ENCODE data around the gene HLF. TPM values are rescaled to one million over a fixed set of nuclear protein-coding genes. Genes with fewer than 3 reads are reported as not detected.

HLF gene
- total and polyA plus RNA-seq, 2 donors (not counting 1 experiment from before 2014, with no cell fraction given), result 0.10 TPM; not detected in 1

DNA sequence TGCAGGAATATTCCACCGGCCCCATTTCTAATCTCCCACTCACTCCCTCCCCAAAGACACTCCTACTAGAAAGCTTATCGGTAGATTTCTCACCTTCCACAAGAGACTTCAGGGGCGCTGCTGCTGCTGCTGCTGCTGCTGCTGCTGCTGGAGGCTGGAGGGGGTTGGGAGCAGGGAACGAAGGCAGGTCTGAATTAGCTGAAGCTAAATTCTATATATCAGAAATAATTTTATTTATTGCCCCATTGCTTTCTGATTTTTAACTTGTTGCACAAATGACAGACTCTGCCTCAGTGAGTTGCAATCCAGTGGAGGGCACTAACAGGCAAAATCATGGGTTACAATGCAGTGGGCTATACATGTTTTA, 25.8 kb upstream of the HLF start:
- Histone ChIP-seq H3K9me3 (ENCODE audit: control extremely low read depth in 1 of 3, control insufficient read depth in 2 of 3, insufficient read depth in 1 of 3, low read length in 2 of 3) (peaks cover 0 to 4% (median 0%) of the 10 kb centered on the region in 3 donors), H3K36me3 (replicated peaks in 1 of 2; ENCODE audit: control extremely low read depth in 1 of 2, control insufficient read depth in 1 of 2, extremely low read depth in 1 of 2, insufficient read depth in 2 of 2, low read length in 1 of 2) (no peaks in the 10 kb centered on the region), H3K9ac (ENCODE audit: low read length) (peak overlapping the region; percentile 47), H3K27ac (ENCODE audit: low read length in 2 of 2) (no peak overlapping the region), H3K27me3 (replicated peaks in 1 of 4; ENCODE audit: control extremely low read depth in 1 of 4, control insufficient read depth in 3 of 4, insufficient read depth in 4 of 4, low read length in 3 of 4) (peaks cover 0 to 39% (median 35%) of the 10 kb centered on the region in 4 experiments), H2AFZ (ENCODE audit: insufficient read depth, low read depth, low read length, poor library complexity, severe bottlenecking) (peak overlapping the region; percentile 57), H3K4me1 (ENCODE audit: control insufficient read depth in 2 of 2, insufficient read depth in 2 of 2, low read length in 2 of 2) (peaks cover 23 to 24% of the 10 kb centered on the region in 2 donors), H3K4me2 (replicated peaks; ENCODE audit: low read depth, low read length, poor library complexity, severe bottlenecking) (peak overlapping the region; percentile 73), H3K79me2 (ENCODE audit: control insufficient read depth, insufficient read depth, low read length) (no peaks in the 10 kb centered on the region), H4K20me1 (ENCODE audit: control insufficient read depth, insufficient read depth, low read length, poor library complexity, severe bottlenecking) (no peaks in the 10 kb centered on the region), H3K4me3 (ENCODE audit: control extremely low read depth in 1 of 5, extremely low read depth in 1 of 5, insufficient read depth in 1 of 5, low read depth in 2 of 5, low read length in 4 of 5) (peak overlapping the region; percentile 11 to 69 (median 42))
- ChIA-PET POLR2A (no interaction called here), CTCF (no interaction called here)
- no CpG with 5 or more reads among the region's 4 CpGs for WGBS (ENCODE audit: insufficient coverage)
- Mint-ChIP-seq H3K27me3 (peaks cover 33% of the 10 kb centered on the region), H3K4me1 (peaks cover 23% of the 10 kb centered on the region), H3K27ac (no peak overlapping the region), H3K9me3 (ENCODE audit: insufficient read depth) (peaks cover 5% of the 10 kb centered on the region), H3K4me3 (peak overlapping the region; percentile 83)
- no peak for DNase-seq
- ATAC-seq (ENCODE audit: low read depth), result no peak
- intact Hi-C loops (cut with micrococcal nuclease), result loop anchor here (1.0 kb wide), 1 partner anchor 25 kb away; the partner anchor contains the start of gene HLF
- TF ChIP-seq, protein P1, sequence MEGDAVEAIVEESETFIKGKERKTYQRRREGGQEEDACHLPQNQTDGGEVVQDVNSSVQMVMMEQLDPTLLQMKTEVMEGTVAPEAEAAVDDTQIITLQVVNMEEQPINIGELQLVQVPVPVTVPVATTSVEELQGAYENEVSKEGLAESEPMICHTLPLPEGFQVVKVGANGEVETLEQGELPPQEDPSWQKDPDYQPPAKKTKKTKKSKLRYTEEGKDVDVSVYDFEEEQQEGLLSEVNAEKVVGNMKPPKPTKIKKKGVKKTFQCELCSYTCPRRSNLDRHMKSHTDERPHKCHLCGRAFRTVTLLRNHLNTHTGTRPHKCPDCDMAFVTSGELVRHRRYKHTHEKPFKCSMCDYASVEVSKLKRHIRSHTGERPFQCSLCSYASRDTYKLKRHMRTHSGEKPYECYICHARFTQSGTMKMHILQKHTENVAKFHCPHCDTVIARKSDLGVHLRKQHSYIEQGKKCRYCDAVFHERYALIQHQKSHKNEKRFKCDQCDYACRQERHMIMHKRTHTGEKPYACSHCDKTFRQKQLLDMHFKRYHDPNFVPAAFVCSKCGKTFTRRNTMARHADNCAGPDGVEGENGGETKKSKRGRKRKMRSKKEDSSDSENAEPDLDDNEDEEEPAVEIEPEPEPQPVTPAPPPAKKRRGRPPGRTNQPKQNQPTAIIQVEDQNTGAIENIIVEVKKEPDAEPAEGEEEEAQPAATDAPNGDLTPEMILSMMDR (IDR thresholded peaks at IDR 0.05), result no peak

DNA sequence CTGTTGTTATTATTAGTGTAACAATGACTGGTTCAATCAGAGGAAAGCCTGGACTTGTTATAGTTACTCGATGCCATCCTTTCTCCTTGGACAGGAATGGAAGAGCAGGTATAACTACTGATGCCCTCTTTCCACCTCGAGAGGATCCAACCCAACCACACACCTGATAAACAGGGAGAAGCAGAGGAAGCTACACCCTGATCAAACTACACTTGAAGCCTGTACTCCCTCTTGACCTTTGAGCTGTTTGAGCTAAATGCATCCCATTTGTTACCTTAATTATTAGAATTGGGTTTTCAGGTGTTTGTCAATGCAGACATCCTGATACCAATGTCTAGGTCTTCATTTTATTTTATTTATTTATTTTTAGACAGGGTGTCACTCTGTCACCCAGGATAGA, 23.7 kb upstream of the HLF start:
- 83% methylated on average over 1 of the region's 2 CpGs for WGBS (ENCODE audit: insufficient coverage)
- Histone ChIP-seq H3K79me2 (ENCODE audit: control insufficient read depth, insufficient read depth, low read length) (no peaks in the 10 kb centered on the region), H2AFZ (ENCODE audit: insufficient read depth, low read depth, low read length, poor library complexity, severe bottlenecking) (no peak overlapping the region), H3K9me3 (ENCODE audit: control extremely low read depth in 1 of 3, control insufficient read depth in 2 of 3, insufficient read depth in 1 of 3, low read length in 2 of 3) (peaks cover 0 to 4% (median 0%) of the 10 kb centered on the region in 3 donors), H3K9ac (ENCODE audit: low read length) (no peak overlapping the region), H3K4me3 (ENCODE audit: control extremely low read depth in 1 of 5, extremely low read depth in 1 of 5, insufficient read depth in 1 of 5, low read depth in 2 of 5, low read length in 4 of 5) (no peak overlapping the region), H3K36me3 (replicated peaks in 1 of 2; ENCODE audit: control extremely low read depth in 1 of 2, control insufficient read depth in 1 of 2, extremely low read depth in 1 of 2, insufficient read depth in 2 of 2, low read length in 1 of 2) (no peaks in the 10 kb centered on the region), H3K4me2 (replicated peaks; ENCODE audit: low read depth, low read length, poor library complexity, severe bottlenecking) (no peak overlapping the region), H3K4me1 (ENCODE audit: control insufficient read depth in 2 of 2, insufficient read depth in 2 of 2, low read length in 2 of 2) (peaks cover 23 to 24% of the 10 kb centered on the region in 2 donors), H3K27me3 (replicated peaks in 1 of 4; ENCODE audit: control extremely low read depth in 1 of 4, control insufficient read depth in 3 of 4, insufficient read depth in 4 of 4, low read length in 3 of 4) (peaks cover 0 to 45% (median 36%) of the 10 kb centered on the region in 4 experiments), H3K27ac (ENCODE audit: low read length in 2 of 2) (no peak overlapping the region), H4K20me1 (ENCODE audit: control insufficient read depth, insufficient read depth, low read length, poor library complexity, severe bottlenecking) (no peaks in the 10 kb centered on the region)
- ChIA-PET CTCF (no interaction called here), POLR2A (no interaction called here)
- Mint-ChIP-seq H3K9me3 (ENCODE audit: insufficient read depth) (peaks cover 5% of the 10 kb centered on the region), H3K4me1 (peaks cover 17% of the 10 kb centered on the region), H3K27ac (no peak overlapping the region), H3K4me3 (no peak overlapping the region), H3K27me3 (peaks cover 48% of the 10 kb centered on the region)
- TF ChIP-seq EZH2 (IDR thresholded peaks at IDR 0.05; ENCODE audit: borderline replicate concordance, insufficient read depth, low read depth, low read length, poor library complexity, severe bottlenecking), result no peak
- TF ChIP-seq, protein P1 (IDR thresholded peaks at IDR 0.05), result no peak
- intact Hi-C loops (cut with micrococcal nuclease), result no loop called here
- ATAC-seq (ENCODE audit: low read depth), result no peak
- DNase-seq, result no peak
